Measurements from ENCODE around the gene ASB2. TPM values are rescaled to one million over a fixed set of nuclear protein-coding genes. Genes with fewer than 3 reads are reported as not detected.

ASB2 gene
- total RNA-seq, 1 experiment from 2014 or later: 0.35 TPM

GRCh38 chr14:93950948-93951634 lies 25.3 kb downstream of the ASB2 start:
- Histone ChIP-seq H3K9me3 (ENCODE audit: control insufficient read depth, low read depth, low read length) (no peaks in the 10 kb centered on the region), H3K4ac (ENCODE audit: low read depth, low read length) (no peak overlapping the region), H3K4me2 (ENCODE audit: insufficient read depth, insufficient read length, low read length) (no peak overlapping the region), H2BK12ac (ENCODE audit: insufficient read length, low read depth, low read length) (no peak overlapping the region), H3K23ac (ENCODE audit: insufficient read length, low read depth, low read length) (no peak overlapping the region), H3K27me3 (ENCODE audit: insufficient read depth, low read length) (no peaks in the 10 kb centered on the region), H3K56ac (ENCODE audit: insufficient read length, low read depth, low read length) (no peak overlapping the region), H2BK5ac (ENCODE audit: insufficient read length, low read length) (no peak overlapping the region), H2AFZ (ENCODE audit: low read length) (no peak overlapping the region), H3K27ac (ENCODE audit: insufficient read length, low read depth, low read length) (no peak overlapping the region), H3K79me1 (ENCODE audit: insufficient read depth, low read depth, low read length, poor library complexity, severe bottlenecking) (no peaks in the 10 kb centered on the region), H3K9ac (ENCODE audit: extremely low read depth, insufficient read length, low read length) (no peak overlapping the region), H4K5ac (ENCODE audit: insufficient read length, low read depth, low read length) (no peak overlapping the region), H2BK20ac (ENCODE audit: low read depth, low read length, poor library complexity, severe bottlenecking) (no peak overlapping the region), H4K8ac (replicated peaks; ENCODE audit: insufficient read length, low read depth, low read length) (no peak overlapping the region), H3K14ac (ENCODE audit: insufficient read depth, low read length) (no peak overlapping the region), H2BK15ac (ENCODE audit: low read depth, low read length) (no peak overlapping the region), H2BK120ac (ENCODE audit: low read depth, low read length, poor library complexity, severe bottlenecking) (no peak overlapping the region), H3T11ph (ENCODE audit: low read length) (no peak overlapping the region), H2AK5ac (ENCODE audit: insufficient read length, low read length) (no peak overlapping the region), H3K23me2 (ENCODE audit: insufficient read length, low read depth, low read length, poor library complexity, severe bottlenecking) (no peaks in the 10 kb centered on the region), H3K79me2 (ENCODE audit: insufficient read depth, low read length) (no peaks in the 10 kb centered on the region), H3K4me1 (ENCODE audit: insufficient read depth, low read length) (no peaks in the 10 kb centered on the region; the same call in 1 of the 2 replicates), H4K91ac (ENCODE audit: insufficient read length, low read depth, low read length) (no peak overlapping the region), H3K18ac (ENCODE audit: insufficient read length, low read depth, low read length) (no peak overlapping the region), H4K20me1 (ENCODE audit: control insufficient read depth, insufficient read depth, insufficient read length) (no peaks in the 10 kb centered on the region)
- Mint-ChIP-seq H3K27me3 (ENCODE audit: low read depth) (no peaks in the 10 kb centered on the region; the same call in 1 of the 2 replicates), H3K4me3 (no peak overlapping the region), H3K36me3 (ENCODE audit: insufficient read depth in 1 of 3, low read depth in 3 of 3) (no peaks in the 10 kb centered on the region), H3K4me1 (peaks cover 26 to 28% of the 10 kb centered on the region in 2 experiments), H3K9me3 (no peaks in the 10 kb centered on the region; a peak in 1 of 5 replicates), H3K27ac (no peak overlapping the region)
- WGBS (ENCODE audit: extremely low coverage, insufficient read length, low lambda C conversion rate): no CpG with 5 or more reads among the region's 20 CpGs
- no peak for DNase-seq
- TF ChIP-seq CTCF (conservative IDR thresholded peaks at IDR 0.05): no peak
